Panc1 (cell line): ENCODE measurements around the gene UGT1A3.

Experiments
- CTCF ChIP-seq: fragments of 450-650 bp; IDR thresholded peaks from 2 replicates; pipeline ENCODE4 v1.5.1; 2017; ENCODE audit warnings: mild to moderate bottlenecking
- POLR2AphosphoS5 ChIP-seq: IDR thresholded peaks from 2 replicates; pipeline ENCODE4 v1.6.1; 2012; ENCODE audit warnings: mild to moderate bottlenecking, low read depth, low read length, moderate library complexity
- TCF7L2 ChIP-seq: IDR thresholded peaks from 2 replicates; pipeline ENCODE4 v1.6.1; 2011; ENCODE audit warnings: mild to moderate bottlenecking, low read depth, low read length, inconsistent platforms

GRCh38 chr2:233799716-233800115, 70.9 kb downstream of the UGT1A3 start:
- no peak for TF ChIP-seq CTCF
- no peak for TF ChIP-seq POLR2AphosphoS5
- TF ChIP-seq TCF7L2, result no peak
